PFSK-1 (cell line): ENCODE results near the gene TOR1A.
A peak's percentile ranks its signal among the peaks of the same experiment; 100 is the strongest.

Experiments used
- FOXP2 ChIP-seq: optimal IDR thresholded peaks from 2 replicates; pipeline ENCODE3; 2011; ENCODE audit warnings: borderline replicate concordance, control low read depth, inconsistent platforms; ENCODE audit not compliant: insufficient read depth; ENCODE audit errors: extremely low read length, extremely low read depth
- POLR2AphosphoS5 ChIP-seq: IDR thresholded peaks from 2 replicates; pipeline ENCODE4 v1.6.1; 2012; ENCODE audit warnings: low read depth, mild to moderate bottlenecking, control low read depth, low read length, moderate library complexity
- SIN3A ChIP-seq: IDR thresholded peaks from 2 replicates; pipeline ENCODE4 v1.6.1; 2012; ENCODE audit warnings: mild to moderate bottlenecking, low read length, moderate library complexity, borderline replicate concordance; ENCODE audit not compliant: insufficient read depth
- TAF1 ChIP-seq: IDR thresholded peaks from 2 replicates; pipeline ENCODE4 v1.6.1; 2012; ENCODE audit warnings: low read length, control low read depth, borderline replicate concordance; ENCODE audit not compliant: insufficient read depth
- TF ChIP-seq, protein P1 (sequence below), 2 experiments: IDR thresholded peaks; 2 replicates each; pipeline versions ENCODE4 v1.6.1 to v1.8.0; 2011 to 2012; ENCODE audit warnings: low read depth in 2 of 2, low read length in 2 of 2, control low read depth in 1 of 2, inconsistent platforms in 1 of 2, mild to moderate bottlenecking in 1 of 2, moderate library complexity in 1 of 2; ENCODE audit not compliant: insufficient read depth in 1 of 2

Gene TOR1A

DNA sequence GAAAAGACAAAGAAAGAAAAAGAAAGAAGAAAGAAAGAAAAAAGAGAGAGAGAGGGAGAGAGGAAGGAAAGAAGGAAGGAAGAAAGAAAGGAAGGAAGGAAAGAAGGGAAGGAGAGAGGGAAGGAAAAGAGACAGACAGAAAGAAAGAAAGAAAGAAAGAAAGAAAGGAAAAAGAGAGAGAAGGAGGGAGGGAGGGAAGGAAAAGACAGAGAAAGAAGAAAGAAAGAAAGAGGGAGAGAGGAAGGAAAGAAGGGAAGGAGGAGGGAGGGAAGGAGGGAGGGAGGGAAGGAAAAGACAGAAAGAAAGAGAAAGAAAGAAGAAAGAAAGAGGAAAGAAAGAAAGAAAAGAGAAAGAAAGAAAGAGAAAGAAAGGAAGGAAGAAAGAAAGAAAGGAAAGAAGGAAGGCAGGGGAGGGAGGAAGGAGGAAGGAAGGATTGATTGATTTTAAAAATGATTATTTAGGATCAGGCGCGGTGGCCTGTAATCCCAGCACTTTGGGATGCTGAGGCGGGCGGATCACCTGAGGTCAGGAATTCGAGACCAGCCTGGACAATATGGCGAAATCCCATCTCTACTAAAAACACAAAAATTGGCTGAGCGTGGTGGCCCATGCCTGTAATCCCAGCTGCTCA is 44.3 kb downstream of the TOR1A start:
- TF ChIP-seq TAF1 (no peak), SIN3A (no peak), FOXP2 (no peak), POLR2AphosphoS5 (no peak)
- TF ChIP-seq, protein P1, sequence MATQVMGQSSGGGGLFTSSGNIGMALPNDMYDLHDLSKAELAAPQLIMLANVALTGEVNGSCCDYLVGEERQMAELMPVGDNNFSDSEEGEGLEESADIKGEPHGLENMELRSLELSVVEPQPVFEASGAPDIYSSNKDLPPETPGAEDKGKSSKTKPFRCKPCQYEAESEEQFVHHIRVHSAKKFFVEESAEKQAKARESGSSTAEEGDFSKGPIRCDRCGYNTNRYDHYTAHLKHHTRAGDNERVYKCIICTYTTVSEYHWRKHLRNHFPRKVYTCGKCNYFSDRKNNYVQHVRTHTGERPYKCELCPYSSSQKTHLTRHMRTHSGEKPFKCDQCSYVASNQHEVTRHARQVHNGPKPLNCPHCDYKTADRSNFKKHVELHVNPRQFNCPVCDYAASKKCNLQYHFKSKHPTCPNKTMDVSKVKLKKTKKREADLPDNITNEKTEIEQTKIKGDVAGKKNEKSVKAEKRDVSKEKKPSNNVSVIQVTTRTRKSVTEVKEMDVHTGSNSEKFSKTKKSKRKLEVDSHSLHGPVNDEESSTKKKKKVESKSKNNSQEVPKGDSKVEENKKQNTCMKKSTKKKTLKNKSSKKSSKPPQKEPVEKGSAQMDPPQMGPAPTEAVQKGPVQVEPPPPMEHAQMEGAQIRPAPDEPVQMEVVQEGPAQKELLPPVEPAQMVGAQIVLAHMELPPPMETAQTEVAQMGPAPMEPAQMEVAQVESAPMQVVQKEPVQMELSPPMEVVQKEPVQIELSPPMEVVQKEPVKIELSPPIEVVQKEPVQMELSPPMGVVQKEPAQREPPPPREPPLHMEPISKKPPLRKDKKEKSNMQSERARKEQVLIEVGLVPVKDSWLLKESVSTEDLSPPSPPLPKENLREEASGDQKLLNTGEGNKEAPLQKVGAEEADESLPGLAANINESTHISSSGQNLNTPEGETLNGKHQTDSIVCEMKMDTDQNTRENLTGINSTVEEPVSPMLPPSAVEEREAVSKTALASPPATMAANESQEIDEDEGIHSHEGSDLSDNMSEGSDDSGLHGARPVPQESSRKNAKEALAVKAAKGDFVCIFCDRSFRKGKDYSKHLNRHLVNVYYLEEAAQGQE (IDR thresholded peaks at IDR 0.05; ENCODE audit: insufficient read depth in 1 of 2, low read depth in 2 of 2, low read length in 2 of 2) = no peak

- TF ChIP-seq, protein P1 (IDR thresholded peaks at IDR 0.05; ENCODE audit: insufficient read depth in 1 of 2, low read depth in 2 of 2, low read length in 2 of 2) = no peak
- TF ChIP-seq TAF1 = no peak
Measured at GRCh38 chr9:129778469-129778868, 45.5 kb downstream of the TOR1A start.

DNA sequence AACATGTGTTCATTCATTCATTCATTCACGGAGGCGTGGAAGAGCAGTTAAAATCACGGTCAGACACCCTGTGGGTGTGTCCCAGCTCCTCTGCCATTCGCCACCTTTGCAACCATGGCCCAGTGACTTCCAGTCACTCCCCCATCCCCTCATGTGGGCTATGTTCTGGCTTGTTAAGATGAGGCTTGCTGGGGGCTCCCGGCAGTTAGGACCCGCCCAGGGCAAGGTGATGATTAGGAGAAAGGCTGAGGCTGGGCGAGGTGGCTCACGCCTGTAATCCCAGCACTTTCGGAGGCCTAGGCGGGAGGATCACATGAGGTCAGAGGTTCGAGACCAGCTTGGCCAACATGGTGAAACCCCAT is 46.2 kb downstream of the TOR1A start:
- TF ChIP-seq TAF1 = no peak
- no peak for TF ChIP-seq SIN3A
- TF ChIP-seq FOXP2 = no peak
- TF ChIP-seq POLR2AphosphoS5 = no peak
- TF ChIP-seq, protein P1 (IDR thresholded peaks at IDR 0.05; ENCODE audit: insufficient read depth in 1 of 2, low read depth in 2 of 2, low read length in 2 of 2) = no peak

GRCh38 chr9:129776938-129777768 is 46.8 kb downstream of the TOR1A start:
- TF ChIP-seq FOXP2 (peak; percentile 73), POLR2AphosphoS5 (no peak), SIN3A (0 out of 2 replicates have a peak, but pooled peaks have one; percentile 5)

GRCh38 chr9:129776566-129776937 is 47.4 kb downstream of the TOR1A start:
- TF ChIP-seq POLR2AphosphoS5 (no peak), SIN3A (no peak), FOXP2 (no peak), TAF1 (no peak)
- TF ChIP-seq, protein P1 (IDR thresholded peaks at IDR 0.05; ENCODE audit: insufficient read depth in 1 of 2, low read depth in 2 of 2, low read length in 2 of 2) = no peak
